ENCODE data around the gene ABLIM3.

The ABLIM3 gene

DNA sequence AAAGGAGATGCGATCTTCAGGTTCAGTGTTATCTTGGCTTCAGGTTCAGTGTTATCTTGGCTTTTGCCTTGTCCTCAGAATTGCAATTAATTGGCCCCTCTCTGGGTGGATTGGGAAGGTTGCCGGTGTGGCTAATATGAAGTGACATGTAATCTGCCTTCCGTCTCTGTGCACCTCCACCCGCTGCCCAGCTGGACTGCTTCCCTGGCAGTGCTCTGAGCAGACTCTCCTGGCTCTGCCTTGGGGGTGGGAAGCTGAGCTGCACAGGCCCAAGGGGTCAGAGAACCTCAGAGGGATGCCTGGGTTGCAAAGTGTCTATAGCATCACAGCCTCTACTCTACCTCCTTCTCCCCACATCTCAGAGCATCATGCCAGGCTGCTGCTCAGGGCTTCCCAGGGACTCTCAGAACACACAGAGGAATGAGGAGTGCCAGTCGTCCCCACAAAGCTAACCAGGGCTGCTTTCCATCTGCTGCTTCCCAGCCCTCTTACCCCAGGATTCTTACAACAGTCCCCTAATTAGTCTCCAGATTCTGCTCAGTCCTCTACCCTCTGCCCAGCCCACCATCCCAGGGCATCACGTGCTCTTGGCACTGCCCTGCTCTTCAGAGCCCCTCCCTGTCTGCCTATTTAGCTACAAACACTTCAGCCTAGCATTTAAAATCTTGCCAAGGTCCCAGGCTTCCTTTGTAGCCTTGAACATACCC is 76.0 kb downstream of the ABLIM3 start:
- H3K9me3 Mint-ChIP-seq = no peaks in the 10 kb centered on the region
- H3K27me3 Mint-ChIP-seq = peaks cover 16% of the 10 kb centered on the region
- H3K36me3 Mint-ChIP-seq = no peaks in the 10 kb centered on the region
- no peak overlapping the region for H3K27ac Mint-ChIP-seq
- H3K4me3 Mint-ChIP-seq = no peak overlapping the region
- no peaks in the 10 kb centered on the region for H3K4me1 Mint-ChIP-seq
- no peak for DNase-seq
- CTCF ChIA-PET = no interaction called here

DNA sequence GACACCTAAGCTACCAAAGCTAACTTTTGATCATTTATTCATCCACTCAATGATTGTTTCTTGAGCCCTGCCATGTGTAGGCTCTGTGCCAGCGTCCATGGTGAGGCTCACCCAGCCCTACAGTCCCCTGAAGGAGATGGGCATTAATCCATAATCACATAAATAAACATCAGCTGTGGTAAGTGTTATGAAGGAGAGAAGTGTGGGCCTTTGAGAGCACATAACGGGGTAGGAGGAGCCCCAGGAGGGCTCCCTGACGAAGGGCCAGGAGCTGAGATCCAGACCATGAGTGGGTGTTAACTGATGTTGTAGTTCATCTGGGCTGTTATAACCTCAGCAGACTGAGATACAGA is 76.5 kb downstream of the ABLIM3 start:
- H3K4me1 Mint-ChIP-seq = no peaks in the 10 kb centered on the region
- CTCF ChIA-PET = no interaction called here
- H3K27me3 Mint-ChIP-seq = peaks cover 16% of the 10 kb centered on the region
- no peak for DNase-seq
- no peaks in the 10 kb centered on the region for H3K9me3 Mint-ChIP-seq
- no peaks in the 10 kb centered on the region for H3K36me3 Mint-ChIP-seq
- H3K27ac Mint-ChIP-seq = no peak overlapping the region
- no peak overlapping the region for H3K4me3 Mint-ChIP-seq

DNA sequence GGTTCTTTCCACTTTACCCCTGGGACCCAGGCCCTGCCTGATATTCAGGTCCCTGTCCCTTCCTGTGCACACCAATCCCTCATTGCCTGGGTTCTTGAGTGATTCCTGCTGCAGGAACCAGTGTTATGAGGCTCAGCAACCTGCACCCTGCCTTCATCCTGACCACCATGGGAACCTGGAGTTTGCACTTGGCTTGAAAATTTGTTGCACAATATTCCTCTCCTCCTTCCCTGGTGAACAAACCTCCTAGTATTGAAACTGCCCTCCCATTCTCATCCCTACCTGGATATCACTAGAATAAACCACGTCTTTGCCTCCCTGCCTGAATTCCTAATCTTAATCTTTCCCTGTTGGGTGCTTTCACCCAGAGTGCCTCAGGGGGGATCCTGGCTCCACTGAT is 78.3 kb downstream of the ABLIM3 start:
- Mint-ChIP-seq H3K4me1 (no peaks in the 10 kb centered on the region), H3K4me3 (no peak overlapping the region), H3K27ac (no peak overlapping the region), H3K9me3 (no peaks in the 10 kb centered on the region), H3K27me3 (peaks cover 17% of the 10 kb centered on the region), H3K36me3 (no peaks in the 10 kb centered on the region)
- DNase-seq = no peak
- CTCF ChIA-PET = no interaction called here

DNA sequence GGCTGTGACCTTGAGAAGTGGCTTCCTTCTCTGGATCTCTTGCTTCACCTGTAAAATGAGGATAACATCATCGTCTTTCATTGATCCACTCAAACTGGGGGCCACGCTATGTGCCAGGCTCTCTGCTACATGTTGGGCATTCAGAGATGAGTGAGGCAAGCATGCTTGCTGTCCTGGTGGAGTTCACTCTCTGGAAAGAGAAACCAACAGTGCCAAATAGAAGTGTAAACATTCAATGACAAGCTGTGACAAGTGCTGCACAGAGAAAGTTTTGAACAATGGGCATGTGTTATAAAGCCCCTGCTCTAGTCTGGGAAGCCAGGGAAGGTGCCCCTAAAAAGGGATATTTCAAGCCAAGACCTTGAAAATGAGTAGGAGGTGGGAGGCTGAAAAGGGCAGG is 79.5 kb downstream of the ABLIM3 start:
- H3K4me3 Mint-ChIP-seq = no peak overlapping the region
- H3K9me3 Mint-ChIP-seq = no peaks in the 10 kb centered on the region
- H3K27ac Mint-ChIP-seq = no peak overlapping the region
- no peaks in the 10 kb centered on the region for H3K36me3 Mint-ChIP-seq
- H3K27me3 Mint-ChIP-seq = peaks cover 17% of the 10 kb centered on the region
- CTCF ChIA-PET = no interaction called here
- no peak for DNase-seq
- no peaks in the 10 kb centered on the region for H3K4me1 Mint-ChIP-seq

DNA sequence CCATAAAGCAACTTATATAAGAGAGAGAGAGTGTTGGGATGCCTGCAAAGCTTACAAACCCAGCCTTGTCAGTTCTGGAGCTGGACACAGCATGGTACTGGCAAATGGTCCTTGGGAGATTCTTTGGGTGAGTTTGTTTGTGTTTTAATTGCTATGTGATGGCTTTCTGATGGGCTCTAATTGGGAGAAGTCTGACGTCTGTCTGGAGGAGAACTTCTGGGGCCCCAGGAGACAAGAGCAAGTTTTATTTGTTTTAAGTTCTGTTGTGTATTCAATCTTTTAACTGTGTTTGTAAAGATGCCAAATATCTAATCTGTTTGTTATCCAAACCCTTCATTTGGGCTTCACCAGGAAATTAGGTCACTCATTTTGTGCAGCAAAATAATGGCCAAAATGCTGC is 80.0 kb downstream of the ABLIM3 start:
- Mint-ChIP-seq H3K27ac (no peak overlapping the region), H3K4me3 (no peak overlapping the region), H3K36me3 (no peaks in the 10 kb centered on the region), H3K9me3 (no peaks in the 10 kb centered on the region), H3K27me3 (peaks cover 22% of the 10 kb centered on the region), H3K4me1 (no peaks in the 10 kb centered on the region)
- CTCF ChIA-PET = no interaction called here
- DNase-seq = no peak

DNA sequence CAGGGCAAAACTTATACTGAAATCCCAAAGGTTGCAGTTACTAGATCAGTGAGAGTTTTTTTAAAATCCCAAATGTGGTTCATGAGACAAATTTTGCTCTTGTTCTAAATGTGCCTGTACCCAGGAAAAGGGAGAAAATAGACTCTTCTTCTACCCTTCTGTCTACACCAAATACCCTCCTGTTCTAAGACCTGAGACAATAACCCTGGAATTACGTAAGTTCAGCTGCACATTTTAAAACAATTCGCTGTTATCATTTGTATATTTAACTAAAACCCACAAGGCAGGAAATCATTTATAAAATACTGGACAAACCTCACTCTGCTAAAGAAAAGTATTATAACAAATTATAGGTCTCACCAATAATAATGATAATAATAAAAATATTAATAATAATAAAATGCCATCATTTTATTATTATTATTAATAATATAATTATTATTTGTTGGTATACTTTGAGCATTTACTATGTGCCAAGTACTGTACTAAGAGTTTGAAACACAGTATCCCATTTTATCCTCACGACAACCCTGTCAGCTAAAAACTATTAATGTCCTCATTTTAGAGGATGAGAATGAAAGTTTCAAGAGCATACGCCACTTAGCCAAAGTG is 80.5 kb downstream of the ABLIM3 start:
- no peak for DNase-seq
- H3K36me3 Mint-ChIP-seq = no peaks in the 10 kb centered on the region
- H3K4me1 Mint-ChIP-seq = no peaks in the 10 kb centered on the region
- H3K27ac Mint-ChIP-seq = no peak overlapping the region
- no peak overlapping the region for H3K4me3 Mint-ChIP-seq
- peaks cover 23% of the 10 kb centered on the region for H3K27me3 Mint-ChIP-seq
- CTCF ChIA-PET = interaction anchor here (1.0 kb wide), 2 partner anchors 9 to 16 kb away, joined by 3 to 4 read pairs; no protein-coding TSS in a partner anchor
- H3K9me3 Mint-ChIP-seq = no peaks in the 10 kb centered on the region

DNA sequence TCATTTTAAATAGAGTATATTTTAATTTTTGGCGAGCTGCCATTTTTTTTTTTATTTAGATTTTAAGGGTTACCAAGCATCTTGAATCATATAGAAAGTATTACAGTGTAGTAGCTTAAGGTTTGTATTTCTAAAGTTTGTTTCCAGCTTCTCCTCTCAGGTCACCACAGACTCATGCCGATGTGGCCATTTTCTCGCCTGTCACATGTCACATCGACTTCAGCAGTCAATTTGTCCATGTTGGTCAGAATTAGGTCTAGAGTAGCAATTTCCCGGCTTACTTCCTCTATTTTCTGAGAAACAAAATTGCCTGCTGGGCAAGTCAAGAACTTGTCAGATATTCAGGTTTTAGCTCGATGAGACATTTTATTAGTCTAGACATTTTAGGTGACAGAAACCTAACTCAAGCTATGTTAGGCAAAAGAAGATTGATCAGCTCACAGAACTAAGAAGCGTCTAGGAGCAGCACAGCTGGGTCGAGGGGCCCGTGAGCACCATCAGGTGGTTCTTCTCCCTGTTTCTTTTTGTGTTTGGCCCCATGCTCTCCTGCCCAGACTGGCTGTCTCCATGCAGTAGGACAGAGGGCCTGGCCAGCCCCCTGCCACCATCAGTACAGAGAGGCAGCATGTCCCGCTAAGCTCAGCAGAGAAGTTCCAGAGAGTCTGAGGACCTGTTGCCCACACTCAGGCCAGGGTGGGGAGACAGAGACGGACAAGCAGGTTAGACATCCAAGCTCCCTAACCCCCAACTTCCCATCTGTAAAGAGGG is 82.0 kb downstream of the ABLIM3 start:
- CTCF ChIA-PET = interaction anchor here (1.0 to 1.3 kb wide), 3 partner anchors 10 to 41 kb away, joined by 3 to 4 read pairs (median 3); no protein-coding TSS in a partner anchor
- Mint-ChIP-seq H3K9me3 (no peaks in the 10 kb centered on the region), H3K27ac (no peak overlapping the region), H3K4me1 (no peaks in the 10 kb centered on the region), H3K36me3 (no peaks in the 10 kb centered on the region), H3K27me3 (peaks cover 17% of the 10 kb centered on the region), H3K4me3 (no peak overlapping the region)
- DNase-seq = no peak

DNA sequence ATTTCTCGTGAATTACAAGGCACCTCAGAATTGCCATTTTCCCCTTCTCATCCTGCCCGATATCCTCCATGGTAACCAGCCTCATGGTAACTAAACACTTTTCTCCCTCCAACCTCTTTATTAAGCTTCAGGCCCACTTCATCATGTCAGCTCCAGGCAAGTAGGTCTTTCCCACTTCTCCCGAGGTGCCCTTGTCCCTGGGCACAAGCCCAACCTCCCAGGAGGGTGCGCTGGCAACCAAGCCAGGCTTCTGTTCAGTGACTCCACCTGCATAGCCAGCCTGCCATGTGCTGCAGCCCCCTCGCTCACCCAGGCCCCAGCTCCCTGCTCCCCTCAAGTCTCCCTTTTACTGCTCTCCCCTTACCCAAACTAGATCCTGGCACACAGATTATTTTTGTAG is 83.0 kb downstream of the ABLIM3 start:
- Mint-ChIP-seq H3K4me1 (peaks cover 4% of the 10 kb centered on the region), H3K27me3 (peaks cover 20% of the 10 kb centered on the region), H3K9me3 (no peaks in the 10 kb centered on the region), H3K36me3 (no peaks in the 10 kb centered on the region), H3K4me3 (no peak overlapping the region), H3K27ac (no peak overlapping the region)
- DNase-seq = no peak
- CTCF ChIA-PET = interaction anchor here (0.5 kb wide), 1 partner anchor 83 kb away, joined by 3 read pairs; the partner anchor contains the start of gene ABLIM3

DNA sequence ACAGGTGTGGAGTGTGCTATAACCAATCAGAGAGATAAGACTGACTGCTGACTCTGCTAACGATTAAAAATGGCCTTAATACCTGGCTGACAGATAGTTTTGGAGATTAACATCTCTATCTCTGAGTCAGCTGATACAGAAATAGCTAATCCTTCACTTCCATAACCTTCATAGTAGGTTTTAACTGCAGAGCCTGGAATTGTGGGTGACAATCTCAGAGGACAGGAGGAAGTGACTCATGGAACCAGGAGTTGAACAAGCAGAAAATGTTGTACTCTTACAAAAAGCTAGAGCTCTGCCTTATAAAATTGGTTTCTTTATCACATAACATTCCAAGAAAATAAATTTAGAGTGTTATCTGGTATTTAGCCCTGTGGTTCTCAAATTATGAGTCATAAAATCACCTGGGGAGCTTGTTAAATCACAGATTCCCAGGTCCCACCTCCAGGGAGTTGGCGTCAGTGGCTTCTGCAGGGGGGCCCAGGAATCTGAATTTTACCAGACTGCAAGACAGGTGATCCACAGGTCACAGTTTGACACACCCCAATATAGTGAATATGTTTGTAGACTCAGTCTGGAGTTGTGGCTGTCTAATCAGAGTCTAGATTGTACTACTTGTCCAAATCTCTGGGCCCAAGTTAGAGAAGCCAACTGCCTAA is 86.0 kb downstream of the ABLIM3 start:
- CTCF ChIA-PET = interaction anchor here (1.0 kb wide), 1 partner anchor 85 kb away, joined by 3 read pairs; no protein-coding TSS in a partner anchor
- peaks cover 31% of the 10 kb centered on the region for H3K27me3 Mint-ChIP-seq
- DNase-seq = no peak
- no peaks in the 10 kb centered on the region for H3K9me3 Mint-ChIP-seq
- no peaks in the 10 kb centered on the region for H3K36me3 Mint-ChIP-seq
- H3K4me1 Mint-ChIP-seq = peaks cover 4% of the 10 kb centered on the region
- H3K4me3 Mint-ChIP-seq = no peak overlapping the region
- no peak overlapping the region for H3K27ac Mint-ChIP-seq

DNA sequence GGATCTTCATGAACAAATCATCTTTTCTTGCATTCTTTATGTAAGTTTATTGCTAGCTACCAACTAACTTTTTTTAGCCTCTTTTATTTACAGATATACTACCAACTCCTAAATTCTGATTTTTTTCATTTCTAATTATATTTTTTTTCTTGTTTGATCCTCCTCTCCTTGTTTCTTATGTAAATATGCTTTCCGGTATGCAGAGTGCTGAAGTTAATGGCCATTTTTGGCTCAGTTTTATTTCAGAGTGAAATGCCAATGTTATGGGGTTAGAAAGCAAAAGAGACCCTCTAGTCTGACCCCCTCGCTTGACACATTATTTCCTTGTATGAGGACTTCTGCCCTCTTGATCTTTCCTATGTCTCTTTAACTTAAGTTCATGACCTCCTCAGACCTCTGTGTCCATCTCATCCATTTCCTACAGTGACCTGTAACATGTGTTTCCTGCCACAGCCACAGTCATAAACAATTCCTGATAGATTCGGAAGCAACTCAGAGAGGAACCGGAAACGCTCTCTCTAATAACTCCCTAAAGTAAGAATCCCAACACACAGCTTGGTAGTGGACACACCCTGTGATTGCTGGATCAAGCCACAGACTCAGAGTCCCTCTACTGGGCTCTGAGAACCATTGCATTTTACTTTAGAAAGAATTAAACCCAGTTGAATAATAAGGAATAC is 87.5 kb downstream of the ABLIM3 start:
- no peaks in the 10 kb centered on the region for H3K36me3 Mint-ChIP-seq
- H3K4me3 Mint-ChIP-seq = no peak overlapping the region
- H3K27me3 Mint-ChIP-seq = peaks cover 33% of the 10 kb centered on the region
- H3K4me1 Mint-ChIP-seq = peaks cover 4% of the 10 kb centered on the region
- no peak overlapping the region for H3K27ac Mint-ChIP-seq
- H3K9me3 Mint-ChIP-seq = no peaks in the 10 kb centered on the region
- CTCF ChIA-PET = interaction anchor here (1.0 to 1.6 kb wide), 2 partner anchors 26 to 86 kb away, joined by 3 read pairs; no protein-coding TSS in a partner anchor
- no peak for DNase-seq

DNA sequence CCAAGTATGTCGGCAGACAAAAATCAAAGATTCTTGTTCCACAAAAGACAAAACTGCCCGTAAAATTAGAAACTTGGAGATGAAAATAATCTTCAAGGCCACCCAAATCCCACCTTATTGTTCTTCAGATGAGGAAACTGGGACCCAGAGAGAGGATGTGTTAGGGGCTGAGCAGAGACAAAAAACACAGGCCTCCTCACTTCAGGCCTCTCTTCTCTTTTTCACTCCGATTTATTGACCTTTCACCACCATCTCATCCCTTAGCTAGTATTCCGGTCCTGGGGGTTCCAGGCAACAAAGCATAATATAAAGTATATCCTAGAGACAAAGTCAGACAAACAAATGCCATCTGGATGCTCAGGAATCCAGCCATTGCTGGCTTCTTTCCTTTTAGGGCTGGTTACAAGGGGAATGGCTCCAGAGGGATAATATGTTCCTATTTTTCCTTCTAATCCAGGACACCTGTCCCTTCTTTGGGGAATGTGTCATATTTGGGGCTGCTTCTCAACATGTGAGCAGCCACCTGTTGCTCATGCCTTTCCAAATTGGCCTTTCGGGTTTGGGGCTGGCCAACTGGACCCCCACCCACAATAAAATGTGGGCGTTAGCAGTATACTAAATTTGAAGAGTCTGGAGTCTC is 88.1 kb downstream of the ABLIM3 start:
- peaks cover 2% of the 10 kb centered on the region for H3K36me3 Mint-ChIP-seq
- CTCF ChIA-PET = interaction anchor here (1.1 to 1.6 kb wide), 2 partner anchors 26 to 93 kb away, joined by 3 read pairs; no protein-coding TSS in a partner anchor
- no peak overlapping the region for H3K27ac Mint-ChIP-seq
- H3K4me3 Mint-ChIP-seq = no peak overlapping the region
- DNase-seq = no peak
- peaks cover 40% of the 10 kb centered on the region for H3K27me3 Mint-ChIP-seq
- H3K4me1 Mint-ChIP-seq = peaks cover 4% of the 10 kb centered on the region
- H3K9me3 Mint-ChIP-seq = no peaks in the 10 kb centered on the region

DNA sequence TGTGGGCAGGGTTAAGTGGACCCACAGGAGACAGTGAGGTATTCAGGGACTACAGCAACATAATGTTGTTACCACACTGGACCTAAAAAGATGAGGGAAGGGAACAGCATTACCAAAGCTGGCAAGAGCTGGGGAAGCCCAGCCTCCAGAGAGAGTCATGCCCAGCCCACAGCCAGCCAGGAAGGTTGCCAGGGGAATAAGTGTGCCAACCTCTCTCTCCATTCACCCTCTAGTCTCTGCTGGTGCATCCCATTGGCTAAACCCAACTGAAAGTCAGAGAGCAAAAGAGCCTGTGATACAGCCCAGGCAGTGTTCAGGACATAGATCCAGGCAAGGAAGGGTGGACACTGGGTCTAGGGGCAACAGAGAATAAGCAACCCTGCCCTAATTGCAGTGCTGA is 94.5 kb downstream of the ABLIM3 start:
- H3K27me3 Mint-ChIP-seq = peaks cover 52% of the 10 kb centered on the region
- CTCF ChIA-PET = interaction anchor here (2.0 kb wide), 1 partner anchor 29 kb away, joined by 8 read pairs; no protein-coding TSS in a partner anchor
- H3K4me1 Mint-ChIP-seq = peaks cover 23% of the 10 kb centered on the region
- H3K9me3 Mint-ChIP-seq = no peaks in the 10 kb centered on the region
- H3K36me3 Mint-ChIP-seq = peaks cover 2% of the 10 kb centered on the region
- no peak overlapping the region for H3K27ac Mint-ChIP-seq
- no peak overlapping the region for H3K4me3 Mint-ChIP-seq
- no peak for DNase-seq

DNA sequence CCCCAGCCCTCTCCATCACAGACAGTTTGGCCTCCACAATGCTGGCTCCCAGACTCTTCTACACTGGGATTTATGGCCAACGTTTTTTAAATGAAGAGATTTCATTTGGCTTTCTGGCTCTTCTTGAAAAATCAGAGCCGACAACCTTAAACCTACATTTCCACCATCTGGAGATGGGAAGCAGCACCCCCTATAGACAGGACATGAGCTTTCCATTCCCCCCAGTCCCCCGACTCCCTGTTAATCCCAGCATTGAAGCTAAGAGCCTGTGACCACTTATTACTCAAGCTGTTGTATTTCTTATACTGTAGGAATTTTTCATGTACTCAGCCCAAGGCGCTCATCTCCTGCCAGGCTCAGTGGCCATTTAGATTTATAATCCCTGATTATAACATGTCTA is 96.4 kb downstream of the ABLIM3 start:
- CTCF ChIA-PET = interaction anchor here (1.5 to 1.6 kb wide), 2 partner anchors 28 to 32 kb away, joined by 4 to 5 read pairs; no protein-coding TSS in a partner anchor
- peaks cover 45% of the 10 kb centered on the region for H3K27me3 Mint-ChIP-seq
- peaks cover 5% of the 10 kb centered on the region for H3K36me3 Mint-ChIP-seq
- DNase-seq = no peak
- H3K4me3 Mint-ChIP-seq = no peak overlapping the region
- no peak overlapping the region for H3K27ac Mint-ChIP-seq
- peaks cover 3% of the 10 kb centered on the region for H3K9me3 Mint-ChIP-seq
- H3K4me1 Mint-ChIP-seq = peaks cover 38% of the 10 kb centered on the region

Data from activated naive CD4-positive, alpha-beta T cell treated with anti-CD3 and anti-CD28 coated beads, Interleukin-2, amount 10 ng/mL, durations not matched to agents 7 days and 5 days (primary cell).